Measurements from ENCODE around the gene RTRAF. TPM values are rescaled to one million over a fixed set of nuclear protein-coding genes. Genes with fewer than 3 reads are reported as not detected.

The RTRAF gene
- total RNA-seq, 1 donor from 2014 or later: 79.4 TPM

DNA sequence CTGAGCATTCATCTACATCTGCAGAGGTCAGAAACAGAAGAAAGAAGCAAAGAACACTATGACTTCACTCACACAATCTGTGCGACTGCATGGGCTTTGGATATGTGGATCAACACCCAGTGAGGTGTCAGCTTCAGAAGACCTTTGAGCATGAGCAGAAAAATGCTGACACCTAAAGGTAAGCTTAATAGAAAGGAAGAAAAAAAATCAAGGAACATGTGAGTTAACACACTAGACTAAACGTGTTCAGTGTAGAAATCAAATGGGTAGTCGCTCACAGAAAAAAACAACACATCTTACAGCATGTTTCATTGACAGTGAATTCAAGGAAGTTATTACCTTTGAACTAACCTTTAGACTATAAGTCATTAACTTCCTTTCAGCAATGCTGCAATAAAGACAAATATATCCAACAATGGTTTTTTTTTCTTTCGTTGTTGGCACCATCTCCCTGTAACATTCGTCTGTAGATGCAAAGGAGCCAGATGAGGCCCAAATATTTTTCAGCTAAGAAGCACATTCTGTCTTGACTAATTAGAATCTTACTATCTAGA lies 30.9 kb downstream of the RTRAF start:
- DNase-seq (ENCODE audit: extremely low read depth, low read depth, low spot score): no peak

DNA sequence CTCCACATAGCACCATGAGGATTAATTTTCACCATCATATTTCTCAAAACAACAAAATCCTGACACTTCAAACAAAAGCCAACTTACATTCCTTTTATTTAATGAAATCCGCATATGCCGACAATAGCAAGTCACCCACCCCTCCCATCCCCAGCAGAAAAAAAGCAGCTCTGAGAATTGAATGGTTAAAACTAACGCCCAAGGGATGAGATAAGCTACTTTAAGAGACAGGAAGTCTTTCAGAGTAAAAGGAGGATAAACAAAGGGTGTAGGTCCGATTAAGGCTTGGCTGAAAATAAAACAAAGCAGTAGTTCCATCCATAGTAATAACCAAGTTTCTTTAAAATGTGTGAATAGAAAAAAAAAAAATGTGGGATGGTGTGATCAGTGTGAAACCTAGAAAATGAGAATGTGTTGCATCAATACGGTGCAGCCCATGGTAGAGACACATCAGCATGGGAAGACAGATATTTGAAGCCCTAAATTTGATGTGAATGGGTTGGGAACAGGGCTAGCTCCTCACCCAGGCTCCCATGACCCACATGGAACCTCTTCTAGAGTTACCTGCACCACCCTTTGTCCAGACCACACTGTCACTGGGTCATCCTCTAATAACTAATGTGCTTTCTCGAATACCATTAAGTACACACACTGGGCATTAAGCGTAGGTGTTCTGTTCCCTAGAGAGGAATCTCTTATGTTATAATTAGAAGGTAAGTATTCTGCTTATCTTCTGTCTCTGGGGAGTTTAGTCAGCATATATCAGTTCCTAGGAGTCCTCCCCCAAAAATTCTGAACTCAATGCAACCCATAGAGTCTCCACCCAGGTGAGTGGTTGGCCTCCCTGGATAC lies 31.7 kb downstream of the RTRAF start:
- no peak for DNase-seq (ENCODE audit: extremely low read depth, low read depth, low spot score)

DNA sequence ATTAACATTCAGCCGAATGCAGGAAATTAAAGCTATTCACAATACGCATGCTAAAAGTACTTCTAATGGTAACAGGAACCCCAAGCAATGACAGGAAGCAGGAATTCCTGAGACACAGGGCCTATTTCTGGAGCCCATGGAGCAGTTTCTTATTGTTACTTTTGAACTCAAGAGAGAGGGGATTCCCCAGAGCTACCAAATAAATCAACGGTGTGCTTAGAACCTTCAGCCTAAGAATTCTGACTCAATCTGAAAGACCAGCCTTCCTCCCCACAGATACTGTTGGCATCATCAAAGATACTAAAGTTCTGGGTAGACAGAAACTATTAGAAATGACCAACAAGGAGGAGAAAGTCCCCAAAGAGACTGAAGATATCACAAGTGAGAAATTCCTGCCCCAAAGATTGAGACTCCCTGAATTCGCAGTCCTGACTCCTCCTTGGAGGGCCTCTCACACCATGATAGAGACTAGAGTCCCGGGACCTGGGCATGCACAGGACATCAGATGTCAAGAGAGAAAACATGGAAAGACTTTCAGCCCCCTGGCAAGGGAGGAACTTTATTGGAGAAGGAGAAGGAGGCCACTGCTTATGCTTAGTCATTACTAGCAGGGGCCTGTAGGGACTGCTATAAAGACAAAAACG lies 32.7 kb downstream of the RTRAF start:
- no peak for DNase-seq (ENCODE audit: extremely low read depth, low read depth, low spot score)

DNA sequence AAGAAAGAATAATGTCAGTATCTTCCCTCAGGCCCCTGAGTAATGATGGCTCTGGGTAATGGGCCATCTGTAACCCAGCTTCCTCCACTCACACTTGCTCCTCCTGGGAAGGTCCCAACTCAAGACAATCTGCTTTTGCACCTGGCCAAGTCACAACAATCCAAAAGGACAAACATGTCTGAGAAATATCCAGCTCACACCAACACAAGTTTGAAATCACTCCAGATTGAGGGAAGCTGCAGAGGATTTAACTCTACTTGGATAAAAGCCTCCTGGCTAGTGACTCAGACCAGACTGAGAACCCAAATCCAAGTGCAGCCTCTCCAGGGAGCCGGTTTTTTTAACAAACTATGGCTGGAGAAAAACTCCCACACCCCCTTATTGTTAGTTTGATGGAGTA lies 34.2 kb downstream of the RTRAF start:
- no peak for DNase-seq (ENCODE audit: extremely low read depth, low read depth, low spot score)

DNA sequence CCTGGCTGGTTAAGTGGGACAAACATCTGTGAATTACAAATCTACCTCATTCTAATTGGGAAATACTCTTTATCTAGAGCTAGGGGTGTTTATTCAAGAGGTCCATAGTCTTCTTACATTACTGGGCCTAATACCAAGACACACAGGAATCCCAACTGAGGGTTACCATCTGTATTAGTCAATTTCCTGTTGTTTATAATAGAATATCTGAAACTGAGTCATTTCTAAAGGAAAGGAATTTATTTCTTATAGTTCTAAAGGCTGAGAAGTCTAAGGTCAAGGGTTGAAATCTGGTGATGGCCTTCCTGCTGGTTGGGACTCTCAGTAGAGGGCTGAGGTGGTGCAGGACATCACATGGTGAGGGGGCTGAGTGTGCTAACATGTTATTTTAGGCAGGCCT lies 36.0 kb downstream of the RTRAF start:
- peak; percentile 86 for DNase-seq (ENCODE audit: extremely low read depth, low read depth, low spot score)

DNA sequence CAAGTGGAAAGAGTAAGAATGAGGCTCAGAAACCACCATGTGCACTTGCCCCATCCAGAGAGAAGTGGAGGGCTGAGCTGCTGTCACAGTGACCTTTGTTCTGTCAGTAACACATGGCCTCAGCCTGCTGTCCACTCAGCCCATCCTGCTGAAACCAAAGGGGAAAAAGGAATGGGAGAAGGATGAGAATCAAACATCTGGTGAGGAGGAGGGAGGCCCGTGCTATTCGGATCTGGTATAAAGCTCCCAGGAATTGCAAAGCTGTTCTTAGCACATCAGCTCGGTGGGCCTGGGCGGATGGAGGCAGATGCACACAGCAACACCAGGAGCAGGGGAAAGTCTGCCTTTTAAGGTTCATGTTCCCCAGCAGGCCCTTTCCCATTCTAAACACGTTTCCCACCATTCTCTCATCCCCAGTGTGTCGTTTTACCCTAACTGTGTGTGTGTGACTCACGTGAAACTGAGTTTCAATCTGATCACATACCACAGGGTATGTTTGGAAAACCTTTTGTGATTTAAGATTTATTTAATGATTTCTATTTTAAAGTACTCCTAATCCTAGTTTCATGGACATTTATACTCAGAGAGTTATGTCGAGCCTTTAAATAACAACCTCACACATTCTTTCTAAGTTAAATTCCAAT lies 36.8 kb downstream of the RTRAF start:
- DNase-seq (ENCODE audit: extremely low read depth, low read depth, low spot score): no peak

DNA sequence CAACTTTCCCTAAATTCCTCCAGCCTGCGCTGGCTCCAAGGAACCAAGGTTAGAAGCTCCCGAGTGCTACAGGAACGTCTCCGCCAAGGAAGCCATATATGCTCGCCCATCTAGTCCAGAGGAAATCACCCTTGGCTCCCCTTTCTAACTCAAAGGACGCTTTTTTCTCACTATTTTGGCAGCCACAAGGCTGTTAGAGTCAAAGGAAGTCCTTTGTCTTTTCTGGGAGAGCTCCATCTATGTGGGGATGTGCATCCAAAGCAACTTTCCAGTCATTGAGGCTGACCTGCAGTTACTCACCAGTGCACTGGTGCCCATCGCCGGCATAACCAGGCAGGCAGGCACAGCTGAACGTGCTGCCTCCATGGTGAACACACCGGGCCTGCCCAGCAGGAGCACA lies 37.6 kb downstream of the RTRAF start:
- DNase-seq (ENCODE audit: extremely low read depth, low read depth, low spot score): no peak

DNA sequence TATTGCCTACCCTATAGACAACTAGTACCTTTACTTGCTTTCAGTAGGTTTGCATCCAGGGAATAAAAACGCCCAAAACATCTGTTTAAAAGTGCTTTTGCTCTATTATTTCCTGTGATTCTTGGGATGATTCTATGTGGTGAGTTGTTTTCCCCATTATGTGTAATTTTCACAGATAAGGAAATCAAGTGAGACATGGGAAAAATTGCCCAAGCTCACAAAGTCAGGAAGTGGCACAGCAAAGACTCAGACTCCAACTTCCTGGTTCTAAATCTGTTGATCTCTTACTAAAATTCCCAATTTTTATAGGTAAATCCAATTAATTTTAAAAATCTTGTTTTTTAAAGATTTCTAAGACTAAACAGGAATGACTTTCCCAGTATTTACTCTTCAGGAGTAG lies 40.5 kb downstream of the RTRAF start:
- no peak for DNase-seq (ENCODE audit: extremely low read depth, low read depth, low spot score)

DNA sequence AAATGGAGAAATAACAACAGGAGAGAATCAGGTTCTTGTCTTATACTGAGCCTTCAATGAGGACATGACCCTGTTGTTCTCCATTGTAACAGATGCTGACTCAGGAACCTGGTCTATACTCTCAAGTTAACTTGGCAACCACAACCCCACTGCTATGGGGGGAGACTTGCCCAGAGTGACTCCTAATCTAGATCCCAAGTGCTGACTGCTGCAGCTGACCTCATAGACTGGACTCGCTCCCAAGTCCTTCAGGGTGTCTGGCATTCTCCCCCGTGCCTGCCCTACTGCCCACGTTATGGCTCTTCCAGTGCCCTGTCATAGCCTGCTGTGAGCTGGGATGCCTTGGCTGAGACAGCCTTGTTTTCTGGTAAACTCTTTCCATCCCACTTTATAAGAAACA lies 42.4 kb downstream of the RTRAF start:
- no peak for DNase-seq (ENCODE audit: extremely low read depth, low read depth, low spot score)

DNA sequence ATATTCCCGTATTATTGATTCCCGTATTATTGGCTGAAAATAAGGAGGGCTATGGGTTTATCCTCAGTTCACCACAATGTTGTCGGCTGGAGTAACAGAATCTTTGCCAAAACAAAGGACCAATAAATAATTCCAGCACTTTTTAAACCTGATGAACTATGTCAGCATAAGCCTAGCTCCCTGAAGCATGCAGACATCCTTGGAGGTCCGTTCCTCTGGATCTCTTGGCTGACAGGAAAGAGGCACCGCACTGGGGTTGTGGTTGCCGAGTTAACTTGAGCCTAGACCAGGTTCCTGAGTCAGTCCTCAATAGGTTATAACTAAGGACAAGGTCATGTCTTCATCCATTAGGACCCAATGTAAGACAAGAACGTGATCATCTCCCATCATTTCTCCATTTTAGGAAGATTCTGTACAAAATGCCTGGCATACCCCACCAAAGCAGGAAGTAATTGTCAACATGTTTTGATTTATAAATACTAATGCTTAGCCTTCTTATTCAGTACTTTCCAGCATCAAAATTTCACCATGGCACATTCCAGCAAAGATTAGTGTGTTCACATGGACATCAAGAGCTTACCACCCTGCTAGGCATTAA lies 43.0 kb downstream of the RTRAF start:
- DNase-seq (ENCODE audit: extremely low read depth, low read depth, low spot score): no peak

DNA sequence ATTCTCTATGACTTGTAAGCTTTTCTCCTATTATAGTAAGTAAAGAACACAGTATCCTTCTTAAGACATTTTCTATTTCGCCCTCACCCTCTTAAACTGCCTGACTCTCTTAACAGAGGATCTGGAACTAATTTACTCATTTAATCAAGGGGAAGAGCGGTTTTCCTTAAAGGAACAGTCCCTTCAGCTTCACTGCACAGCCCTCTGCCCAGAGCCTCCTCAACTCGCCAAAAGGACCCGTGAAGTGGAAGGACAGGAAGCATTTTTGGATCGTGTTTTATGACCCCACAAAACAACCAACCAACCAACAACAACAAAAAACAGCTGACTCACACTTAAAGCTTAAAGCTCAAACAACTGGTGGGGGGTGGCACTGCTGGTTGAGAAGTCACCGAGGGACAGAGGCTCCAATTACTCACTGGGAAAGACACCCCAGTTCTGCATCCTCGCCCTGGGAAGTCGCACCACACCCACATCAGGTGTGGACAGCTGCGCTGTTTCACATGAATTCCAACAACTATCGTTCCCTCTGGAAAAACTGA lies 43.8 kb downstream of the RTRAF start:
- no peak for DNase-seq (ENCODE audit: extremely low read depth, low read depth, low spot score)

DNA sequence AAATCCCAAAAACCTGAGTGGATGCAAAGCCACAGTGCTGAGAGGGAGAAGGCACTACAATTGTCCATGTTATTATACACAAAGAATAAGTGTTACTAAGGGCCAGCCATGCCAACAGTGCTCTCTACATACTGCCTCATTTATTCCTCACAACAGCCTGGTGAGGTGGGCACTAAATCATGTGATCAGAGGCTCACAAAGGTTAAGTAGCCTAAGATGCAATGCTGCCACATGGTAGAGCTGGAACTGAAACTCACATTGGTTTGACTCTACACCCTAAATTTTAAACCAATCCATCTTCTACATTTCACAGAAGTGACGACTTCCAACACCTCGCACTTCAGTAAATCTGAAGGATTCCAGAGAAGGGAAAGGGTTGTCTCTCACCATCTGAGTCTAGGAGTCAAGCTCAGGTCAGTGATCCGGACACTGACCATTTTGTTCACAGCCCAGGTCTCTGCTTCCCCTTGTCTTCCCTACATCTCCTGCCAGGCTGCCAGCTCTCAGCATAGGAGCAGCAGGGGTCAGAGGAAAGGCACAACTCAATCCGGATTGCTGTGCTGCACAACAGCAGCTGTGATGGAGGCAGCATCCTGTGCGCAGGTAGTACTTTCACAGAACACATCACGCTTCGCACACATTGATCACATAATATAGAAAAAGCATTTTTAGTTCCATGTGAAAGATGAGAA lies 49.9 kb downstream of the RTRAF start:
- no peak for DNase-seq (ENCODE audit: extremely low read depth, low read depth, low spot score)

DNA sequence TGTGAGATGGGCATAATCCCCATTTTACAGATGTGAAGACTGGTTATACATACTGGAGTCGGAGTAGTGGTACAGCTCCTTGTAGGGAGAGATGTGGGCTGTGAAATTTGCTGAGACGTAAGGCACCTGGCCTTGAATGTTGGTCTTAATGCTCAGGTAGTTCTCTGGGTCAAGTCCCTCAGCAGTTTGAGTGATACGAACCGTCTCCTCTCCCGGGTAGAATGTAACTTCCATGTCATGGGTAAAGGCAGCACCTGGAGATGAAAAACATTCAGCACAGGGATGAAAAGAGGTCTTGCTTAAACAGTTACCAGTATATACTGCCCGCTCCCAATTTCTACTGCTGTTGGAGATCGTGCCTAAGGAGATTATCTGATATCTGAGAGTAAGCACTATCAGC lies 51.3 kb downstream of the RTRAF start:
- DNase-seq (ENCODE audit: extremely low read depth, low read depth, low spot score): no peak

DNA sequence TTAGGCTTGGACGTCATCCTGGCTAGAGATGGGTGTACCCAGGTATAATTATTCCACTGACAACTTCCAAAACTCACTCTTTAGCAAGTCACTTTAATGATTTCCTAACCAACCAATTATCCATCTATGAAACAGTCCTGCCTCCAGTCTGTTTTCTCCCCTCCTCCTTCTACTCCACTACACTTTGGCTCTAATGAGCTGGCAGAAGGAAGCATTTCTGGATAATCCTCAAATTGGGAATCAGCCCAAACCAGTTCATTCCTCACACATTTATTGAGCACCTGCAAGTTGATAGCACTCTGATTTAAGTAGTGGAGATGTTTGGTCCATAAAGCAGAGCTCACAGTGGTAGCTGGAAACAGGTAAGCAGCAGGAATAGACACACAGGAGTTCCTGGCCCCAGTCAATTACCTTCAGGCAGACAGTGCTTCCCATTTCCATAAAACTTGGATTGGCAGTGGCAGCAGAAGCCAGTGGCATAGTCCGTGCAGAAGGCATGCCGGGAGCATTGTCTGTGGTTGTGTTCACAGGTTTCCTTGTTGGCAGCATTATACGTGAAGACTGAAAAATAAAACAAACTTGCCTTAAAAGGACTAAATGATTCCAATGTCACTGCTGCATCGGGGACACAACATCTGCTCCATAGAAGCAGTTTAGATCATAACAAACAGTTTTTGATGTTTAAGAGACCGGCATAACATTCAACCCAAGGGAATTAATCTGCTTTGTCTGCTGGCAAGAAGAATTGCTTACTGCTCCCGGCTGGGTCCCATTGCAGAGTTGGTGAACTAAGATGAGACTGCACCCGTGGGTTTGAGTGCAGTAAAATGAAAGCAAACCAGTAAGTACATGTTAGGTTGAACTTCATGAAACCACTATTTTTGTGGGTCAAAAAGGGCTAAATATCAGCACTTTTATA lies 53.3 kb downstream of the RTRAF start:
- no peak for DNase-seq (ENCODE audit: extremely low read depth, low read depth, low spot score)

DNA sequence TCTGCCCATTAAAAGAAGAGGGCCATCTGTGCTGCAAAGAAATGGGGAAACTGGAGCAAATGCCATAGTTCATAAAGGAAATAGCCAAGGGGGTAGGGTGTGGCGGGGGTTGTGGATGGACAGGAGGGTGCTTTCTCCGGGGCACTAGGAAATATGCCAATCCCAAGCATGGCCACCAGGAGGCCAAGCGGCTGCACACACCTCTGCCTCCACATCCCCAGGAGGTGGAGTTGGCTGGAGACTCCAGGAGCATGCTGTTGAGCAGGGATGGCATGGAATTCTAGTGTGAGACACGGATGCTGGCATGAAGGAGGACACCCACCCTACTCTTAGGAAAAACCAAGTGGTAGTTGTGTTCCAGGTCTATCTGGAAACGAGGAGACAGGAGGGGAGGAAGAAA lies 54.3 kb downstream of the RTRAF start:
- DNase-seq (ENCODE audit: extremely low read depth, low read depth, low spot score): no peak

DNA sequence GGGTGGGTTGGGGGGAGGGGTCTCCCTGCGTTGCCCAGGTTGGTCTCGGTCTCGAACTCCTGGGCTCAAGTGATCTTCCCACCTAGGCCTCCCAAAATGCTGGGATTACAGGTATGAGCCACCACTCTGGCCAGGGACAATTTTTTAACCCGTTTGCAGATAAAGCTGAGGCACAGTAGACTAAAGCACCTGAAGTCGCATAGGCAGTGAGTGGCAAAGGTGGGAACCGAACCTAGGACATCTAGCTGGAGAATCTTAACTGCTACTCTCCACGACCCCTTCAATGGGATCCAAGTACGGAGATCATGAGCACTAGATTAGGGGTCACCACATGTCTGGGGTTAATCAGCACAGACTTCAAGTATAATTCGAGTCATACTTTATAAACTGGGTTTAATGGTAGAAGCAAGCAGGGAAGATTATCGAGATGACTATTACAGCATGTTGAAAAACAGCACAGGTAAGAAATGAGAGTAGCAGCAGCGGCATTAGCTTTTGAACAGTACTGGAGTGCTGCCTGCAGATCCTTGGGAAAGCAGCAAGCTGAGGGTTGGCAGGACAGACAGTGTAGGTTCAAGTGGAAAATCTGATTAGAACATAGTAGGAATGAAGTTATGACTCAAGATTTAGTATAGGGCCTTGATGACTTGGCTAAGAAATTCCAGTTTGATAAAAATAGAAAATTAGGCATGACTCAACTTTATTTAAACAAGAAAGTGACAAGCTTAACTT lies 55.6 kb downstream of the RTRAF start:
- DNase-seq (ENCODE audit: extremely low read depth, low read depth, low spot score): no peak

DNA sequence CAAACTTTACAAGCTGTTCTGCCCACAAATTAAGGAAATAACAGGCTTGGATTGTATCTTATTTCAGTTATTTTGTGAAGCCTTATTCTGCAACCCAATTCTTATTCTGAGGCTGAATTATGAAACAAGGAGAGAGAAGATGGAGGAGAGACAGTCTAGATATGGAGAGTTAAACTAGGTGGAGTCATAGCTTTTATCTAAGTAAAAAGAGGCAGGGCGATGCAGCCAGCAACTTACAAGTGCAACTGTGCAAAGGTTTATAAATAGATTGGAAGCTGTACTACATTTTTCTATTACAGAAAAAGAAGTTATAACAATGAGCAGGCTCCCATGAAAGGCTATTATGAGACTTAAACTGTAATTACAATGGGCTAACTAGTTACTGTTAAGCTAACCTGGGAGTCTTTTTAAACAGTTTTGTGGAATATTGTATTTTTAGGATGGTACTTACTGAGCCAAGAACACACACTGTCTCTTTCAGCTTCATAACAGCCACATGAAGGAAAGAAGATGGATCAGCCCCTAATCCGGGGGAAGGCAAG lies 57.1 kb downstream of the RTRAF start:
- DNase-seq (ENCODE audit: extremely low read depth, low read depth, low spot score): no peak

DNA sequence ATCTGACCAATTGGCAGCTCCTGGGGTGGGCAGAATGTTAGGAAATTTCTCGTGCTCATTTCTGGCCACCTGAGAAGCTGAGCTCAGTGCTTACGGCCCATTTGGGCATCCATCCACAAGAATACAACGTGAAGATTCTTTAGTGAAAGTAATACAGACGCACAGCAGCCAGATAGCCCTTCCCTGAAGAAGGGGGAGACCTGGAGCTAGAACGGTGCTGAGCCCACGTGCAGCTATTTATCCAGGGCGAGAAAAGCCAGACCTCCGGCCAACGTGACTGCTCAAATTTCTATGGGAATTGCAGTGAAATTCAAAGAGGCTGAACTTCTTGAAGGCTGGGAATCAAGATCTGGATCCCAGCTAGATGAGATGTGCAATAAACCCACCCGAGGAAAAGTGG lies 58.8 kb downstream of the RTRAF start:
- no peak for DNase-seq (ENCODE audit: extremely low read depth, low read depth, low spot score)

Data from glomerular endothelial cell (primary cell).